ENCODE results near the gene DHFR.

Gene DHFR

GRCh38 chr5:80653502-80653901 is 1.3 kb downstream of the DHFR start:
- no peak for DNase-seq

- no peak for DNase-seq
These were observed 7.9 kb downstream of the DHFR start for GRCh38 chr5:80646926-80647325.

GRCh38 chr5:80644900-80645299 is 9.9 kb downstream of the DHFR start:
- DNase-seq: no peak

DNA sequence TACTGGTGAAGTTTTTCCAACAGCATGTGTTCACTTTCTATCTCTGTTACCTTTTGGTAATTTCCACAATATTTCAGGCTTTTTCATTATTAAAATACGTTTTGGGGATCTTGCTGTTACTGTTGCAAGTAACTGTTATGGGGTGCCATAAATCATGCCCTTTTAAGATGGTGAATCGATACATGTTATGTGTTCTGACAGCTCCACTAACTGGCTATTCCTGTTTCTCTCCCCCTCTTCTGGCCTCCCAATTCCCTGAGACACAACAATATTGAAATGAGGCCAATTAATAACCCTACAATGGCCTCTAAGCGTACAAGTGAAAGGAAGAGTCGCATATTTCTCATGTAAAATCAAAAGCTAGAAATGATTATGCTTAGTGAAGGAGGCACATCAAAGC is 13.4 kb downstream of the DHFR start:
- DNase-seq: no peak

DNA sequence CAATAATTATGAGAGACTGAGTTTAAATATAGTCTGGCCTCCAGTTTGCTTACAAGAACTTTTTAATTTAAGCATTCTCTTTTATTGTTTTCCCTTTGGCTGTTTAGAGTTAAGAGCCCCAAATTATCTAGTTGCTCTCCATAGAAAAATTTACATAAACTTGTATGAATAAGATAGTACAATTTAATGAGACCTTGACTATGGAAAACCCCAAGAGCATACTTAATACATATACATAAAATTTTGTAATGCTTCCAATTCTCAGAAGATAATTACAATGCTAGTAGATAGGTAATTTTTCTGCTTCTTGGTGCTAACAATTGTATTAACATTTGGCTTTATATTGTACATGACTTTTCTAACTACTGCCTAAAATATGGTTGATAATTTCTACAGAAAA is 20.6 kb downstream of the DHFR start:
- no peak for DNase-seq

GRCh38 chr5:80632700-80633099 is 22.1 kb downstream of the DHFR start:
- no peak for DNase-seq

GRCh38 chr5:80631278-80632259 is 23.2 kb downstream of the DHFR start:
- no peak for DNase-seq

- no peak for DNase-seq
These were observed 25.5 kb downstream of the DHFR start for GRCh38 chr5:80629281-80629680.

- DNase-seq: no peak
These were observed 29.6 kb downstream of the DHFR start for GRCh38 chr5:80625230-80625629.

- no peak for DNase-seq
These were observed 30.8 kb downstream of the DHFR start for GRCh38 chr5:80623999-80624398.

DNA sequence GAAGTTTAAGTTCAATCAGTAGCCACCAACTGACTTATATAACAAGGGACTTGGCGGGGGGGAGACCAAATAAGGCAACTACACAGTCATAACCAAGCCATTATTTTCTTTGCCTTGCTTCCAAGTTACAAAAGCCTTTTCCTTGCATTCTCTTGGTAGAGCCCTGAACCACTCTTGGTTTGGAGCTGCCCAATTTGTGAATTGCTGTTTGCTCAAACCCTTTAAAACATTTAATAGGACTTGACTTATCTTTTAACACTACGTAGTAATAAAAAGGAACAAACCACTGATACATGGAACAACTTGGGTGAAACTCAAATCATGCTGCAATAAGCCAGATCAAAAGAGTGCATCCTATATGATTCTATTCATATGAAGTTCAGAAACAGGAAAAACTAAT is 32.0 kb downstream of the DHFR start:
- DNase-seq: no peak

DNA sequence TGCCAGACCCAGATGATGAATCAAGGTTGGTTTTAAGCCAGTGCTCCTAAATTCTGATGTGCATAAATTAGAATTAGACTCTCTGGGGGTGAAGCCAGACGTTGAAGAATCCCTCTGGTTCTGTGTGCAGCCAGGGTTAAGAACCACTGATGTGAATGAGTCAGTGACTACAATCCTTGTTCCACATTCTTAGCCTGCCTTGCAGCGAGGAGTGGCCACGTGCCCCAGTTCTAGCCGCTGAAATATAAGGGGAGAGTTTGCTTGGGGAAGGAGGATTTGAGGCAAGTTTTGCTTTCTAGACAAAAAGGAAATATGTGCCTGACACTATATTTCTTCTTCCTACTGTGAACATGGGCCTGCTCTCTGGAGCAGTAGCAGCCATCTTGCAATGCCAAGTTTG is 34.6 kb downstream of the DHFR start:
- no peak for DNase-seq

DNA sequence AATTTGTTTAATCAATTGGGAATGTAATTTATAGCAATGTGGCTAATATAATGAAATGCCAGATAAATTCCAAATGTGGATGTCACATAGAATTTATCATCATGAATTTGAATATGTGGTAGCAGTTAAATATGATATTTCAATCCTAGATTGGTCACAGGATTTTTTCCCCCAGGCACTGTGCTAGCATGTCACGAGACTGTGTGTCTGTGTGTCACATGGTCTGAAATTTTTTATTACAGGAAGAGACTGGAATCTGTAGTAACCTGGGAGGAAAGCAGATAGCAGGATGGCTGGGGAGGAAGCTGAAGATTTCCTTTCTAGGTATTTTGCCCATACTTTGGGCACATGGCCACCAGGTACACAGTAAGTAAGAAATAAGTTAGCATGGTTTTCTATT is 35.7 kb downstream of the DHFR start:
- DNase-seq: no peak

- DNase-seq: no peak
These were observed 36.3 kb downstream of the DHFR start for GRCh38 chr5:80618438-80618837.

DNA sequence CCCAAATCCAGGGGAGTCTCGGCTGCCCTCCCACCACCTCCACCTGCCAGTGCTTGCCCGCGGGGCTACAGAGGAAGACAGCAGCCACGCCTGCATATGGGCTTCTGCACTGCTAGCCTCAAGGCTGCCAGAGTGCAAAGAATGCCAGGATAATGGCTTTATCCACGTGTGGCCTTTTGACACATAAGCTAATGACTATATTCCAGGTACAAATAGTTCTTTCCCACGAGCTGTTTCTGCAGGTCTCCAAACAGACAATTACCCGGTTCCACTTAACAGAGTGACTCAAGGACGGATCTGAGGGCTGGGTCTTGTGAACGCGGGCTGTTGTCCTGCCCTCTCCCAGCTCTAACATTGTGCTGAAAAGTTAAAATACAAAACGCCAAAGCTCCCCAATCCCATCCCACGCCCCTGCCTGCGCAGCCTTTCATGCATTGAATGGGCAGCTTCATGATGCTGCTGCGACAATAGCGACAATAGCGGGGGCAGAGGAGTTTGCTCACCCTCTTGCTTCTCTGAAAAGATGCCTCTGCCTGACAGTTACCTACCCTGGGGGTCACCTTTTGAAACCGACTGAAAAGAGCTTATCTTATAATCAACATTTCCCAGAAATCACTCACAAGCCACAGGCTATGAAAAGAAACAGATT is 39.4 kb downstream of the DHFR start:
- DNase-seq: no peak

DNA sequence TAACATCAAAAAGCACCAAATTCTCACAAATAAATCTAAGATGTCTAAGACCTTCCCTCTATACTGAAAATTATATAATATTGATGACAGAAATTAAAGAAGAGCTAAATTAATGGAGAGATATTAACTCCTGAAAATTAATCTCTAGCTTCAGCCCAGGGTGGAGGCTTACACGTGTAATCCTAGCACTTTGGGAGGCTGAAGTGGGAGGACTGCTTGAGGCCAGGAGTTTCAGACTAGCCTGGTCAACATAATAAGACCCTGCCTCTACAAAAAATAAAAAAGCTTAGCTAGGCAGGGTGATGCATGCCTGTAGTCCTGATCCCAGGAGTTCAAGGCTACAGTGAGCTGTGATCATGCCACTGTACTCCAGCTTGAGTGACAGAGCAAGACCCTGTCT is 45.1 kb downstream of the DHFR start:
- no peak for DNase-seq

DNA sequence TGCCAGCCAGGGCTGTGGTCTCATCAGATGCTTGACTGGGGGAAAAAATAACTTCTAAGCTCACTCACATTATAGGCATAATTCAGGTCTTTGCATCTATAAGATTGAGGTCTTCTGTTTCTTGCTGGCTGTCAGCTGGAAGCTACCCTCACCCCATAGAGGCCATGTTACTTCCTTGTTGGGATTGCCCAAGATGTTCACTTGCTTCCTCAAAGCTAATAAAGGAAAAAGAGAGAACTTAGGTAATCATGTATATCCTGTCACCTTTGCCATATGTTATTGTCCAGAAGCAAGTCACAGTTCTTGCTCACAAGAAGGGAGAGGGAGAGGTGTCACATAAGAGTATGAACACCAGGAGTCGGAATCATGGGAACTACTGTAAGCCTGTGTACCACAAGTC is 46.1 kb downstream of the DHFR start:
- DNase-seq: no peak

- DNase-seq: no peak
These were observed 47.0 kb downstream of the DHFR start for GRCh38 chr5:80607832-80608231.

DNA sequence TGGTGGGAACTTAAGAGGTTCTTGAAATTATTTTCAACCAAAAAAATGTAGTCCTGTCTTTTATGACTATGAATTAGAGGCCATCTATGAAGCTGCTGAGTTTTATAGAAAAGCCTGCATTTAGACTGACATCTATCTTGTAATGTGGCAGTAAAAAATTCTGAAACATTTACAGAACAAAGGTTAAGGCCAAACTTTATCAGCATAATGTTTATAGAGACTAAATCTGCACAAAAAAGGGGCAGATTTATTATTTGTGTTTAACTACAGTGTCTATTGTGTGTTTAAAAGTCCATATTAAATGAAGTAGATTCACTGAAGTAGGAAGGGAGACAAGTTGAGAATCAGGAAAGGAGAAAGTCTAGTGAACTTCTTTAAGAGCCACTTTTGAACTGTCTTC is 47.4 kb downstream of the DHFR start:
- no peak for DNase-seq

DNA sequence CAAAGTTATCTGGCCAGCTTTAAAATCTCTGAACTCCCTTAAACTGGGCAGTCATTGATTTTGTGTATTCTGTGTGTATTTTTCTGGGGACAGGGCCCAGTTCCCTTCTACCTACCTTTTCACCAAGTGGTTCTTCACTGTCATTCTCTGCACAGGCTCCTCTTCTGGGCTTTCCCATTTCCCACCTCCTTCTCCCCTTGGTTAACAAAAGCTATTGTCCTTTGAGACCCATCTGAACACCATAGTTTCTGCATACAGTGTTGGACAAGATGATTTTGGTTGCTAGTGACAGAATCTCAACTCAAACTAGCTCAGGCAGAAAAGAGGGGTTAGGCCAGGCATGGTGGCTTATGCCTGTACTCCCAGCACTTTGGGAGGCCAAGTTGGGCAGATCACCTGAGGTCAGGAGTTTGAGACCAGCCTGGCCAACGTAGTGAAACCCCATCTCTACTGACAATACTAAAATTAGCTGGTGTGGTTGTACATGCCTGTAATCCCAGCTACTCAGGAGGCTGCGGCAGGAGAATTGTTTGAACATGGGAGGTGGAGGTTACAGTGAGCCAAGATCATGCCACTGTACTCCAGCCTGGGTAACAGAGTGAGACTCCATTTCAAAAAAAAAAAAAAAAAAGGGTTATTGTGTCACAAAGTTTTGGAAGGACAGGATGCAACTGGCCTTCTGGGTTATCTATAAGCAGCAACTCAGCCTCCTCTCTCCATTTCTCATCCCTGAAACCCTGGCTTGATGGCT is 53.7 kb downstream of the DHFR start:
- DNase-seq: no peak

DNA sequence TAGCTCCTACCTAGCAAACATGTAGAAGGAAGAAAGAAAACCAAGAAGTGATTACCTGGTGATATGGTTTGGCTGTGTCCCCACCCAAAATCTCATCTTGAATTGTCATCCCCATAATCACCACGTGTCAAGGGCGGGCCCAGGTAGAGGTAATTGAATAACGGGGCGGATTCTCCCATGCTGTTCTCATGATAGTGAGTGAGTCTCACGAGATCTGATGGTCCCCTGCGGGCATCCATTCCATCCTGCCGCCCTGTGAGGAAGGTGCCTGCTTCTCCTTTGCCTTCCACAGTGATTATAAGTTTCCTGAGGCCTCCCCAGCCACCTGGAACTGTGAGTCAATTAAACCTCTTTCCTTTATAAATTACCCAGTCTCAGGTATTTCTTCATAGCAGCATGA is 57.3 kb downstream of the DHFR start:
- no peak for DNase-seq

DNA sequence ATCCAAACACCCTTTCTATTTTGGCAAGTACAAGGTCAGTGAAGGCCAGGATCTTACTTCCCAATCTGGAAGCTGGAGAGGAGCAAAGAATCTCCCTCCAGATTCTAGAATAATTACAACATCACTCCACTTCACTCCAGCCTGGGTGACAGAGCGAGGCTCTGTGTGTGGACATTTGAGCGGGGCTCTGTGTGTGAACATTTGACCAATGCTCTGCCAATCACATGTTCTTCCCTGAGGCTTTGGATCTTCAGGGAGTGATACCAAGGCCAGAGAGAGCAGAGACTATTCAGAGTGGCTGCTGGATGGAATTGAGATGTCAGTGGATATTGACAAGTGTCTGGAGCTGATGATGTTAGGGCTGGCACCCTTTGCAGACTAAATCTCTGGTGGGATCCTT is 60.0 kb downstream of the DHFR start:
- no peak for DNase-seq

- no peak for DNase-seq
These were observed 62.0 kb downstream of the DHFR start for GRCh38 chr5:80592761-80593160.

DNA sequence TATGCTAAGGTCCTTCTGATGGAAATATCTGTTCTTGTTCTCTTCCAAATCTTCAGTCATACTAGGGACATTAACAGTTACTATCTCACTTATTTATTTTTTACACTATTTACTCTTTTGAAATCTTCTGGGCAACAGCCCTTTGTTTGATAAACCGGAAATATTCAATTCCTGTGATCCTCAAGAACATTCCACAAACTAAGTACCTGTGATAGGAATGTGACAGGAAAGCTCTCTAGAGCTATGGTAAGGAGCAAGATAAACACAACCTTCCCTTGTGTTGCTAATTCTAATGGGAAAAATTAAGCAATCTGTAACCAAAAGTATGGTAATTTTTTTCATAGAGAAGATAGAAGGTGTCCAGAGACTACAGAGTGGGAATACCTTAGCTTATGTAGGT is 62.7 kb downstream of the DHFR start:
- DNase-seq: no peak

Measured in stimulated activated CD4-positive, alpha-beta T cell treated with anti-CD3 and anti-CD28 coated beads, Interleukin-4, amount 100 ng/mL, for 4 hours (primary cell).